Inflammatory macrophage treated with lipopolysaccharide for 4 hours (primary cell): ENCODE measurements around the gene C1orf87.

Experiments
- DNase-seq: peaks from one replicate; pipeline ENCODE4 v3.0.0-alpha.2; 2020

The C1orf87 gene

GRCh38 chr1:60073605-60074278 is at the start of gene C1orf87:
TSS of gene C1orf87 (minus strand) at chr1:60073770. CDS start at chr1:60072643, 1,127 bp downstream.
- no peak for DNase-seq

DNA sequence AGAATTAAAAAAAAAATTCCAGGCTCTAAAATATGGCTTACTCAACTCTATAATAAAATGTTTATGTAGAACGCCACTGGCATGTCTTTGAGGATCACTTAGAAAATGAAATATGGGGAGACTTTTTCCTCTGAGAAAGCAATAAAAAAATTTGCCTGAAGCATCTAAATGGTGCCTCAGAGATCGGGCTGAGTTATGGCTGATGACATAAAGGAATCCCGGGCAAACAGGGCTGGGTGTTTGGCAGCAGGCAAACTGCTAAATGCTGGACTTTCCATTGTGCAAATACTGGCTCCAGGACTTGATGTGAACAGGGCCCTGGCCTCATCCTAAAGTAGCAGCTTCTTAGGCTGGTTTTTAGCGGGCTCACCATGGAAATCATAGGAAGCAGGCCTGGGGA is 44.5 kb upstream of the C1orf87 start:
- DNase-seq, result no peak

DNA sequence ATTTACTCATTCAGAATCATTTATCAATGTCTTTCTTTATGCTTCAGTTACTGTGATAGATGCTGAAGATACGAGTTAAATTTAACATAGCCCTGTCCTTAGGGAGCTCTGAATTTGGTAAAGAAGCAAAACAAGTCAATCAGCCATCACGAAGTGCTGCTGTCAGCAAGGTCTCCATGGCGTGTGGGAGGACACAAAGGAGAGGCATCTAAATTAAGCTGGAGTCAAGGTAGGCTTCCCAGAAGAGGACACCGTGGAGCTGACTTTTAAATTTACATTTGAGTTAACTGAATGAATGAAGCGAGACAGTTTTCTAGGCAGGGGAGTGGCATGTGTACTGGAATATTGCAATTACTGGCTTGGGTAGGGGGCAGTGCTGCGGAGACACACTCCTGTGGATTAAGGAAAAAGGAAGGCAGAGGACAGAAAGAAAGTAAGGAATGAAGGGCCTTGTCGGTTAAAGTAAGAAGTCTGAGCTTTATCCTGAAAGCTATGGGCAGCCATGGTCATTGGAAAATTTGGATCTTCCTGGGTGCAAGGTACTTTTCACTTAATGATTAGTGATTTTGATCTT is 41.3 kb upstream of the C1orf87 start:
- DNase-seq, result no peak

DNA sequence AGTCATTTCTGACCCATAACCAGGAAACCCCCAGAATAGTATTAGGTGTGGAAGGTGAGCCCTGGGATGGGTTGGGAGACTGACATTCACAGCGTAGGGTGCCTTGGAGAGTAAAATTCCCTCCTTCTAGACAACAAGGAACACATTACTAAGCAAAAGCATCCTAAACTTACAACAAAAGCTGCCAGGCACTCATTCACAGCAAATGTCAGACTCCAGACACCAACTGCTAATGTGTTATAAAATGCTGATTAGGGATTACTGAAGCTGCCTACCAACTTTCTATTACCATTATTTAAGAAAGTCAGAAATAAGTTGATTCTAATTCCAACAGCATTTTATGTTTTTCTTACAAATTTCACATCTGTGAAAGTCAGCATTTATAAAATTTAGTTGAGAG is 40.0 kb upstream of the C1orf87 start:
- no peak for DNase-seq

GRCh38 chr1:60113028-60113427 is 39.5 kb upstream of the C1orf87 start:
- DNase-seq, result no peak

DNA sequence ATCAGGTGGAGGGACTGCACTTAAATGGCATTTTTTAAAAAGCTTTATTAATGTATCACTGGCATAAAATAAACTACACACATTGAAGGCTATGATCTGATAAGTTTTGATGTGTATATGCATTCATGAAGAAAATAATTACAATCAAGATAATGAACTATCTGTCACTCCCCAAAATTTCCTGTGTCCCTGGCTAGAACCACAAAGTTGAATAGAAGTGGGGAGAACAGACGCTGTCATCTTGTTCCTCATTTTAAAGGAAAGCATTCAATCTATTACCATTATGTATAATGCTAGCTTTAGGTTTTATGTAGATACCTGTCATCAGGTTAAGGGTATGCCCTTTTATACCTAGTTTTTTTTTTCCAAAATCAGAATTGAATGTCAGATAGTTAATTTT is 38.1 kb upstream of the C1orf87 start:
- DNase-seq, result no peak

- no peak for DNase-seq
Observed at GRCh38 chr1:60111118-60111517, 37.5 kb upstream of the C1orf87 start.

- no peak for DNase-seq
Observed at GRCh38 chr1:60108196-60108595, 34.6 kb upstream of the C1orf87 start.

DNA sequence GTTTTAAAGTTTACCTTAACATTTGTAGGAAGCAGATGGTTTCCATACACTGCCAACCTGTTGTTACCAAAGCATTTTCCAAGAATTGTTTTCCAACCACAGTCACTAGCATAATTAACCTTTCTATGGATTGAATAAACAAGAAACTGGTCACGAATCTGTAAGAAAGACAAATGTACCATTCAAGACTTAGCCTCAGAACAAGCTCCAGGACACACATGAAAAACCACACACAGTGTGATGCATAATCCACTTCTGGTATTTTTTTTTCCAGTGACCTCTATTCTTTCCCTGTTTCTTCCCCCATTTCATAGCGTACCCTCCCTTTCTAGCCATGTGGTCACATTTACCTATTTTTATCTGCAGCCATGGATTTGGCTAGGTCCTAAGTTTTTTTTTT is 29.6 kb upstream of the C1orf87 start:
- DNase-seq, result no peak

GRCh38 chr1:60102267-60103061 is 28.9 kb upstream of the C1orf87 start:
- no peak for DNase-seq

DNA sequence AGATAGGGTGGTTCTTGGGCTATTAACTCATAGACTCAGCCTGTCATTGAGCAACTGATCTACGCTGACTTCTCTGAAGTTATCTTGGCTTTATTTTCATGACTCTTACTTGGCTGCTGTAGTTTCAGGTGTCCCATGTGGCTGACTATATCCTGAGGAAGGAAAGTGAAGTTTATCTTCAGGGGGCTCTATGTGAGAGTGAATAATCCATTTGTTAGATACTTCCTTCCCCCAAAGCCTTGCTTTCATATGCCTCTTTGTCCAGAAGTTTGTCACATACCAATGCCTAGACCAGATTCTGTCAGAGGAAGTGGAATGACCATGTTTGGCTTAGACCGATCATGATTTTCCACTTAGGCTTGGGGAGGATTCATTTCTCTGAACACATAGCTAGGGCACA is 27.9 kb upstream of the C1orf87 start:
- DNase-seq, result no peak

DNA sequence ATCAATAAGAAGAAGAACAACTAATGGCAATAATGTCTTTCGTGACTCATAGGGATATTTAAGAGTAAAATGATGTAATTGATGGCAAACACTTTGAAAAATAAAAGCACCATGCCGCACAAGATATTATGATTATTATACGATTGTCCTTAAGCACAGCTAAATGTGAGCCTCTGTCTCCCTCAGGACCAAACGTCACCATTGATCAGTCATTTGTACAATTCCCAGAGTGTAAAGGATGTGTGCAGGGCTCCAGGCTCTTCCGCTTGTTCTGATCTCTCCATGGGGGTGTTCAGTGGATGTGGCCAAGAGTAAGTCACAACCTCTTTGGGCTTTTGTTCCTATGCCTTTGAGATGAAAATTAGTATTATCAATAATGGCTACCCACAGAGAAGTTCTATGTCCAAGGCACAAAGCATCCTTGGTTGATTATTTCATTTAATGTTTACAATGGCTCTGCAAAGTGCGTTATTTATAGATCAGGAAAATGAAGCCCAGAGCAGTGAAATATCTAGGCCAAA is 17.7 kb upstream of the C1orf87 start:
- DNase-seq, result no peak

DNA sequence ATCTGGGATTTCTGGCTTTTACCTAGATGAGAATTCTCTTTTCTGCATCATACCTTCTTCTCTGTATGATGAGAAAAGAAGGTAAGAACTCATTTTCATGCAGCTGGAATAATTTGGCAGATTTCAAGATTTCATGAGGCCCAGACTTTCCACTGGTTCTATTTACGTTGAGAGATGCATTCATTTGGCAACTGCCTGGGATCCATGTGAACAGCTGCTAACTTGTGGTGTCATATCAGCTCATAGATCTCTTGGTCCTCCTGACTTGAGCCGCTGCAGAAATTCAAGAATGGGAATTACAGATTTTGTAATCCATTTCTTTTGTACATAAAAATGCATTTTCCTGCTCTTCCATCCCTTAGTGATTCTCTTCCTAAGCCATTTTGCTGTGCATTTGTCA is 17.1 kb upstream of the C1orf87 start:
- DNase-seq, result no peak

- no peak for DNase-seq
Observed at GRCh38 chr1:60088620-60089155, 15.1 kb upstream of the C1orf87 start.

DNA sequence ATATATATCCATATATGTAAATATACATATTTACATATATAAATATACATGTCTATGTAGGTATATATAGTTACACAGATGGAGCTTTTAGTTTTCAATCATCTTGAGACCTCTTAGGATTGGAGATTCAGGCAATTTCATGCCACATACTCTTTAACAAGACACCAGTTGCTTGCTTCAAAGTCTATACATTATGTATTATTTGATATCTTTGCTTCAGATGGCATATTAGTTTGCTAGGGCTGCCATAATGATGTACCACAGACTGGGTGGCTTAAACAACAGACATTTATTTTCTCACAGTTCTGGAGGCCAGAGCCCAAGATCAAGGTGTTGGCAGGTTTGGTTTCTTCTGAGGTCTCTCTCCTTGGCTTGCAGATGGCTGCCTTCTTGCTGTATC is 14.1 kb upstream of the C1orf87 start:
- no peak for DNase-seq

GRCh38 chr1:60078182-60078581 is 4.6 kb upstream of the C1orf87 start:
- DNase-seq, result no peak

- DNase-seq, result no peak
Observed at GRCh38 chr1:60071296-60071695, 2.3 kb downstream of the C1orf87 start.

- no peak for DNase-seq
Observed at GRCh38 chr1:60069691-60070090, 3.9 kb downstream of the C1orf87 start.

DNA sequence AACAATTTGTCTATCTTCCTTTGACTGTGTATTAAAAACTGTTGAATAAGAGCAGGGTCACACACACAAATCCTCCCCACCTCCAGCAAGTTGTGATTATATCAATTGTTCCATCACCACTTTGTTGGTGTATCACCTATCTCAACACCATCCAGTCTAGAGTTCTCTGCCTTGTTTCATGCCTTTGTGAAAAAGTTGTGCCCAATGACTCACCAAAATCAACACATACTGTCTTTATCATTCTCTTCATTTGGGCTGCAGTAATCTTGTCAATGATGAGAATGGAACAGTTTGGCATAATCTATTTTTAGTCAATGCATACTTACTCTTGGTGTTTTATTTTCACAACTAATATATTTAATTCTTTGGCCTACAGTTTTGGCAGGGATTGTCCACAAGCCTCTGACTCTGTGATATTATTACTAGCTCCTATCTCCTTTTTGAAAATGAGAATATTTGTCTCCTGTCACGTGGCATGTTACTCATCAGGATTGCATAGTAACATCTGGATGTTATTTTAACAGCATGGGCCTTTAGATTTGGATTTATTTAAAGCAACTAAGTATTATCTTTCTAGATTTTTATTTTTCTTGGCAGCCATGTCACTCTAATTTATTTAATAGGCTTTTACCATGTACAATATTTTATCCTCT is 5.1 kb downstream of the C1orf87 start:
- no peak for DNase-seq

DNA sequence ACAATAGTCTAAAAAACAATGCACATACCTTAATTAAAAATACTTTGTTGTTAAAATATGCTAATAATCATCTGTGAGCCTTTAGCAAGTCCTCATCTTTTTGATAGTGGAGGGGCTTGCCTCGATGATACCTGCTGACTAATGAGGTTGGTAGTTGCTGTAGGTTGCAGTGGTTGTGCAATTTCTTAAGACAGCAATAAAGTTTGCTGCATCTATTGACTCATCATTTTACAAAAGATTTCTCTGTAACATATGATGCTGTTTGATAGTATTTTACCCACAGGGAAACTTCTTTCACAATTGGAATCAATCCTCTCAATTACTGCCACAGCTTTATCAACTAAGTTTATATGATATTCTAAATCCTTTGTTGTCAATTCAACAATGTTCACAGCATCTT is 7.6 kb downstream of the C1orf87 start:
- no peak for DNase-seq

DNA sequence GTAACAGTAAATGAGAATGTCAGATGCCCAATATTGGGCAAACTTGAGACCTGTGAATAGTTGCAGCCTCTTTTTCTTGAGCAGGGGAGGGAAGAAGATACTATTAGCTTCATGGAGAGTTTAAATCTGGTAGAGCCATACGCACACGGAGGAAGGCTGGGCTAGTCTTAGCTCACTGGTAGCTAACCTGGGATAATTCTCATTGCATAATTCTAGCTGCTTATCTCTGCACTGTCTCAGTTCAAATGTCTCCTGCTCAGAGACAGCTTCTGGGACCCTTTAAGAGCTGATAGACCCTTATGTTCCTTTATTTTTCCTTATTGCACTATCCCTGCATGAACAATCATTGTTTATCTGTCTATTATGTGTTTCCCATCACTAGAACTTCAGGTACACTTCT is 8.4 kb downstream of the C1orf87 start:
- no peak for DNase-seq

- no peak for DNase-seq
Observed at GRCh38 chr1:60063561-60063960, 10.0 kb downstream of the C1orf87 start.

DNA sequence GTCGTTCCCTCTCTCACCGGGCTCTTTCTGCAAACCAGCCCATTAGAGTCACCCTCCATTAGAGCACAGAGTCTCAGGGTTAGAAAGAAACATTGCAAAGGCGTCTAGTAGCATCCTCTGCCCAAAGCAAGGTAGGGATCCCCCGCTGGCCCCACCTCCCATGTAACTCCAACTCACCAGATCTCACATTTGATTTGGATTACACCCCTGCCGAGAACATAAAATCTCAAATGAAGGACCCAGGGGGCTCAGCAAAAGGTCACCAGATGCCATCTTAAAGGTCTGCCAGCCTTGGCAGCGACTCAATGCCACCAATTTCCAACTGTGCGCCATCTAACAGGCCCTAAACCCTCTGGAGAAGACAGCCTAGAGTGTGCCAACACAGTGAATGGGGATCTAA is 14.1 kb downstream of the C1orf87 start:
- DNase-seq, result no peak
